Stimulated activated CD4-positive, alpha-beta T cell treated with anti-CD3 and anti-CD28 coated beads, Interleukin-12 subunit alpha, Interleukin-12 subunit beta, amount 100 ng/mL, for 24 hours (primary cell): ENCODE results near the gene ZBTB46.

Experiments used
- DNase-seq, 2 experiments: peaks; one replicate each; pipeline ENCODE4 v3.0.0-alpha.2; 2020; ENCODE audit warnings: low read depth in 2 of 2

Gene ZBTB46

GRCh38 chr20:63839620-63840019 is 8.6 kb upstream of the ZBTB46 start:
- no peak for DNase-seq

- DNase-seq = no peak
Measured at GRCh38 chr20:63837479-63837878, 6.4 kb upstream of the ZBTB46 start.

- DNase-seq = no peak
Measured at GRCh38 chr20:63836458-63837344, 5.6 kb upstream of the ZBTB46 start.

- DNase-seq = no peak
Measured at GRCh38 chr20:63835021-63835858, 4.2 kb upstream of the ZBTB46 start.

- DNase-seq = no peak
Measured at GRCh38 chr20:63834491-63834880, 3.4 kb upstream of the ZBTB46 start.

- no peak for DNase-seq
Measured at GRCh38 chr20:63833776-63834490, 2.9 kb upstream of the ZBTB46 start.

- DNase-seq = no peak
Measured at GRCh38 chr20:63831993-63832686, 1.1 kb upstream of the ZBTB46 start.

- DNase-seq = no peak
Measured at GRCh38 chr20:63831646-63831992, 555 bp upstream of the ZBTB46 start.

- no peak for DNase-seq
Measured at GRCh38 chr20:63829945-63830835, 874 bp downstream of the ZBTB46 start.

GRCh38 chr20:63829603-63829944 is 1.5 kb downstream of the ZBTB46 start:
- DNase-seq = no peak

GRCh38 chr20:63828951-63829350 is 2.1 kb downstream of the ZBTB46 start:
- DNase-seq = no peak

GRCh38 chr20:63828545-63828944 is 2.5 kb downstream of the ZBTB46 start:
- DNase-seq = no peak

GRCh38 chr20:63828124-63828523 is 2.9 kb downstream of the ZBTB46 start:
- no peak for DNase-seq

- DNase-seq = no peak
Measured at GRCh38 chr20:63826753-63827152, 4.3 kb downstream of the ZBTB46 start.

GRCh38 chr20:63825331-63826118 is 5.5 kb downstream of the ZBTB46 start:
- no peak for DNase-seq

GRCh38 chr20:63823691-63824311 is 7.3 kb downstream of the ZBTB46 start:
- no peak for DNase-seq

- DNase-seq = no peak
Measured at GRCh38 chr20:63822276-63822696, 8.8 kb downstream of the ZBTB46 start.

GRCh38 chr20:63821811-63822210 is 9.3 kb downstream of the ZBTB46 start:
- no peak for DNase-seq

- DNase-seq = no peak
Measured at GRCh38 chr20:63819224-63819921, 11.7 kb downstream of the ZBTB46 start.
